ENCODE data around the gene R3HDM2. TPM values are rescaled to one million over a fixed set of nuclear protein-coding genes. Genes with fewer than 3 reads are reported as not detected.

Gene R3HDM2
- total RNA-seq, 1 experiment from 2014 or later, result 45.4 TPM

DNA sequence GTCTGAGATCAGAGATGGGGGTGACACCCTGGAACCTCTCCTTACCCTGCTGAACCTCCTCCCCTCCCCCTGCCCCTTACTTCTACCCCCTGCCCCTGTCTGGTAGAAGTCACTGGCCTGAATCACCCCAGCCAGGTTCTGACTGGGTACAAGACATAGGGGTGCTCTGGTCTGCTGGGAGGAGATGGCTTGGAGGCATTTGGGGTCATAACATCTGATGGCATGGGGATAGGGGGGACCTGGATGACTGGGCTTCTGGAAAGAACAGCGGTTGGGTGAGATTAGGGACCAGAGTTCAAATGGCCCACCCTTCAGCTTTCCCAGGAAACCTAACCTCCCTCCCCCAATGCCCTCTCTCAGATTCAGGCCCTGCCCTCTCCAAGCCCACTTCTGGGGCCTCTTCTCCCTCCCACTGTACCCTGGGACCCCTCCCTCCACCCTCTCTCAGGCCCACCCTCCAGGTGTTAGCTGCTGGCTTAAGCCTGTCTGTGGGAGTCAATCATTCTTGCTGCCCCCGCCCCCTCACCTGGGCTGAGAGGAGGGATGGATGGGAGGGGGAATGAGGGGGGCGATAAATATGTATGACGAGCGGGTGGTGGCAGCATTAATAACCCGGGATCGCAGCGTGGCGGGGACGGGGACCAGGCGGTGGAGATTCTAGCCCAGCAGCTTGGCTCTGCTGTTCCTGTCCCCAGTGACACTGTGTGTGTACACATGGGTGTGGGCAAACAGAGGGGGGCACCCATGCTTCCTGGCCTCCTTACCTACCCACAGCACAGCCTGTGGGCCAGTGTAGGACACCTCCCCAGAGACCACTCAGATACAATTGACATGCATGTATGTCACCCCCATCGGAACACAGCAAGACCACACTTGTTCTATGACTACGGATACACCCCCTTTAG, 208.3 kb downstream of the R3HDM2 start:
- H3K9ac ChIP-seq (ENCODE audit: low read length), result no peak overlapping the region
- ATAC-seq (no peak), DNase-seq (ENCODE audit: low read depth, low spot score) (no peak)
- H3K79me2 ChIP-seq (ENCODE audit: insufficient read depth, low read length), result no peaks in the 10 kb centered on the region
- ChIA-PET POLR2A (no interaction called here), RAD21 (ENCODE audit: low non-redundant PET in 1 of 2, low total read pairs in 2 of 2, uncharacterized antibody in 2 of 2, unreplicated experiment in 2 of 2) (no interaction called here), CTCF (no interaction called here)
- BruUV-seq (replicated peaks), result no TSS peak
- H3K27me3 ChIP-seq (ENCODE audit: insufficient read depth, low read length), result no peaks in the 10 kb centered on the region
- peaks cover 0 to 10% of the 10 kb centered on the region in 2 experiments; a peak in 1 of 4 replicates for H3K4me1 ChIP-seq (ENCODE audit: control insufficient read depth in 1 of 2, insufficient read depth in 2 of 2, low read length in 2 of 2)
- intact Hi-C loops (cut with micrococcal nuclease), result no loop called here
- no peaks in the 10 kb centered on the region for H4K20me1 ChIP-seq (ENCODE audit: insufficient read depth)
- no peak overlapping the region for H3K4me3 ChIP-seq (replicated peaks in 1 of 2; ENCODE audit: low read depth in 1 of 2, low read length in 2 of 2)
- no peaks in the 10 kb centered on the region for H3K9me2 ChIP-seq (ENCODE audit: insufficient read depth)
- H3K4me2 ChIP-seq (ENCODE audit: low read length), result no peak overlapping the region
- H3K27ac ChIP-seq (ENCODE audit: low read depth, low read length), result no peak overlapping the region
- H3K9me3 ChIP-seq (ENCODE audit: control insufficient read depth in 1 of 2, insufficient read depth in 1 of 2, low read depth in 1 of 2, low read length in 2 of 2), result no peaks in the 10 kb centered on the region
- TF ChIP-seq ATF3 (IDR thresholded peaks at IDR 0.05) (no peak), CTCF (IDR thresholded peaks at IDR 0.05 in 2 of 3, conservative IDR thresholded peaks at IDR 0.05 in 1 of 3; ENCODE audit: borderline replicate concordance in 1 of 3, insufficient read depth in 1 of 3, low read depth in 2 of 3, low read length in 2 of 3) (no peak), TCF7L2 (IDR thresholded peaks at IDR 0.05; ENCODE audit: borderline replicate concordance, extremely low read depth, insufficient read depth, insufficient read length) (no peak), ZFX (IDR thresholded peaks at IDR 0.05) (no peak), ZBTB33 (IDR thresholded peaks at IDR 0.05; ENCODE audit: extremely low read depth, insufficient replicate concordance, low read length) (no peak)
- H2AFZ ChIP-seq (ENCODE audit: low read depth, low read length, poor library complexity, severe bottlenecking), result no peak overlapping the region
- no peaks in the 10 kb centered on the region for H3K36me3 ChIP-seq (ENCODE audit: control insufficient read depth in 1 of 2, insufficient read depth in 2 of 2, low read length in 2 of 2)

Measured in HCT116 (cell line).